Loucy (cell line): ENCODE measurements around the gene EP400.

Source experiments
- H2AFZ ChIP-seq: fragments of 200-600 bp; sonication (generic); 2 replicates; pipeline ENCODE4 v1.6.0; 2016; ENCODE audit warnings: antibody characterized with exemption, mild to moderate bottlenecking, low read length, moderate library complexity
- H3F3A ChIP-seq: fragments of 200-600 bp; 2 replicates; pipeline ENCODE4 v1.6.0; 2016; ENCODE audit warnings: antibody characterized with exemption, low read depth, mild to moderate bottlenecking
- H3K27me3 ChIP-seq: fragments of 200-600 bp; sonication (generic); 2 replicates; pipeline ENCODE4 v1.6.1; 2014; ENCODE audit warnings: low read length, mild to moderate bottlenecking; ENCODE audit not compliant: insufficient read depth, poor library complexity, severe bottlenecking
- H3K36me3 ChIP-seq: fragments of 200-600 bp; sonication (generic); 2 replicates; pipeline ENCODE4 v1.6.1; 2016; ENCODE audit warnings: low read length; ENCODE audit not compliant: insufficient read depth
- H3K4me1 ChIP-seq: fragments of 200-600 bp; sonication (generic); 2 replicates; pipeline ENCODE4 v1.5.1; 2014; ENCODE audit warnings: low read length, mild to moderate bottlenecking; ENCODE audit not compliant: insufficient read depth, poor library complexity, severe bottlenecking
- H3K4me2 ChIP-seq: fragments of 200-600 bp; sonication (generic); 2 replicates; pipeline ENCODE4 v1.6.0; 2014; ENCODE audit warnings: antibody characterized with exemption, low read length, low read depth, mild to moderate bottlenecking; ENCODE audit not compliant: poor library complexity, severe bottlenecking
- H3K4me3 ChIP-seq: fragments of 200-600 bp; sonication (generic); 2 replicates; pipeline ENCODE4 v1.5.1; 2014; ENCODE audit warnings: low read length, mild to moderate bottlenecking, mixed read lengths; ENCODE audit not compliant: poor library complexity, severe bottlenecking
- H3K79me2 ChIP-seq: fragments of 200-600 bp; sonication (generic); 2 replicates; pipeline ENCODE4 v1.6.1; 2014; ENCODE audit warnings: low read length; ENCODE audit not compliant: insufficient read depth
- H3K9ac ChIP-seq: fragments of 200-600 bp; sonication (generic); 2 replicates; pipeline ENCODE4 v1.6.0; 2014; ENCODE audit warnings: mild to moderate bottlenecking, low read depth, low read length, moderate library complexity; ENCODE audit not compliant: poor library complexity, severe bottlenecking
- H3K9me2 ChIP-seq: fragments of 200-600 bp; sonication (generic); replicated peaks from 2 replicates; pipeline ENCODE4 v1.6.1; 2016; ENCODE audit warnings: low read depth, low read length, mixed read lengths
- H3K9me3 ChIP-seq: fragments of 200-600 bp; sonication (generic); 2 replicates; pipeline ENCODE4 v1.6.1; 2014; ENCODE audit warnings: mild to moderate bottlenecking, antibody characterized with exemption, low read length, low read depth; ENCODE audit not compliant: insufficient read depth
- H4K20me1 ChIP-seq: fragments of 200-600 bp; sonication (generic); 2 replicates; pipeline ENCODE4 v1.6.0; 2014; ENCODE audit warnings: antibody characterized with exemption, low read length, mild to moderate bottlenecking; ENCODE audit not compliant: insufficient read depth, poor library complexity, severe bottlenecking
- EZH2phosphoT487 ChIP-seq: fragments of 200-600 bp; IDR thresholded peaks from 2 replicates; pipeline ENCODE4 v1.6.1; 2018; ENCODE audit warnings: antibody characterized with exemption, mild to moderate bottlenecking, moderate library complexity, borderline replicate concordance
- TF ChIP-seq, protein P1 (sequence below): fragments of 200-600 bp; sonication (generic); conservative IDR thresholded peaks from 2 replicates; pipeline ENCODE4 v1.5.1; 2014; ENCODE audit warnings: mild to moderate bottlenecking, antibody characterized with exemption, low read length

EP400 gene

DNA sequence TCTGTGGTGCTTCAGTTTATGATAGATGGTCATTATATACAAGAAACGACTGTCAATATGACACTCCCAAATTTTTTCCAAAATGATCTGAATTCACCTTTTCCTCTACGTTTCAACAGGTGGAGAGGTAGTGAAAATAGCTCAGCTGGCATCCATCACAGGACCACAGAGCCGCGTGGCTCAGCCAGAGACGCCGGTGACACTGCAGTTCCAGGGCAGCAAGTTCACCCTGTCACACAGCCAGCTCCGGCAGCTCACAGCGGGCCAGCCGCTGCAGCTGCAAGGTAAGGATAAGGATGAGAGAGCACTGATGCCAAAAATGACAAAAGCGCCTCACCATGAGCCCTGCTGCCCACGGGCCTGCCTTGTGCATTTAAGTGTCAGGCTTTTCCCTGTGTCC is 73.9 kb downstream of the EP400 start:
- H3K9me2 ChIP-seq, result no peaks in the 10 kb centered on the region
- peaks cover 92% of the 10 kb centered on the region for H3K36me3 ChIP-seq
- H3K4me1 ChIP-seq, result no peaks in the 10 kb centered on the region
- H3K4me3 ChIP-seq, result no peak overlapping the region
- no peak overlapping the region for H2AFZ ChIP-seq
- H3K79me2 ChIP-seq, result no peaks in the 10 kb centered on the region
- no peak overlapping the region for H3K4me2 ChIP-seq
- H3K27me3 ChIP-seq, result no peaks in the 10 kb centered on the region
- H4K20me1 ChIP-seq, result no peaks in the 10 kb centered on the region
- H3K9me3 ChIP-seq, result no peaks in the 10 kb centered on the region
- no peaks in the 10 kb centered on the region for H3F3A ChIP-seq
- H3K9ac ChIP-seq, result no peak overlapping the region
- TF ChIP-seq EZH2phosphoT487, result no peak
- TF ChIP-seq, protein P1, sequence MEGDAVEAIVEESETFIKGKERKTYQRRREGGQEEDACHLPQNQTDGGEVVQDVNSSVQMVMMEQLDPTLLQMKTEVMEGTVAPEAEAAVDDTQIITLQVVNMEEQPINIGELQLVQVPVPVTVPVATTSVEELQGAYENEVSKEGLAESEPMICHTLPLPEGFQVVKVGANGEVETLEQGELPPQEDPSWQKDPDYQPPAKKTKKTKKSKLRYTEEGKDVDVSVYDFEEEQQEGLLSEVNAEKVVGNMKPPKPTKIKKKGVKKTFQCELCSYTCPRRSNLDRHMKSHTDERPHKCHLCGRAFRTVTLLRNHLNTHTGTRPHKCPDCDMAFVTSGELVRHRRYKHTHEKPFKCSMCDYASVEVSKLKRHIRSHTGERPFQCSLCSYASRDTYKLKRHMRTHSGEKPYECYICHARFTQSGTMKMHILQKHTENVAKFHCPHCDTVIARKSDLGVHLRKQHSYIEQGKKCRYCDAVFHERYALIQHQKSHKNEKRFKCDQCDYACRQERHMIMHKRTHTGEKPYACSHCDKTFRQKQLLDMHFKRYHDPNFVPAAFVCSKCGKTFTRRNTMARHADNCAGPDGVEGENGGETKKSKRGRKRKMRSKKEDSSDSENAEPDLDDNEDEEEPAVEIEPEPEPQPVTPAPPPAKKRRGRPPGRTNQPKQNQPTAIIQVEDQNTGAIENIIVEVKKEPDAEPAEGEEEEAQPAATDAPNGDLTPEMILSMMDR, result no peak

DNA sequence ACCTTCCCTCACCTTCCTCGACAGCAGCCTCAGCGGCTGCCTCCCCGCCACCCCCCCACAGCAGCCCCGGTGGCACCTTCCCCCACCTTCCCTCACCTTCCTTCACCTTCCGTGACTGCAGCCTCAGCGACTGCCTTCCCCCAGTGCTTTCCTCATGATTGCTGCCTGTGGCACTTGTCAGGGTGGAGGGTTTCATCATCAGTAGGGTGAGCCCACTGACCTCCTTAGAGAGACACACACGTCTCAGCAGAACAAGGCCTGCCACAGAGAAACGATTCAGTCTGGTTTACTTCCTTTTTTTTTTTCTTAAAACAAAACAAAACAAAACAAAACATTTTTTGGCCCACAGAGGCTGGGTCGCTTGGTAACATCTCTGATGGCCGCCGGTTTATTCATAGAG is 75.0 kb downstream of the EP400 start:
- Histone ChIP-seq H3K9me3 (no peaks in the 10 kb centered on the region), H3K4me1 (no peaks in the 10 kb centered on the region), H3K9ac (no peak overlapping the region), H3K27me3 (no peaks in the 10 kb centered on the region), H3F3A (no peaks in the 10 kb centered on the region), H4K20me1 (no peaks in the 10 kb centered on the region), H3K4me3 (no peak overlapping the region), H2AFZ (no peak overlapping the region), H3K36me3 (peaks cover 92% of the 10 kb centered on the region; the same call in 1 of the 2 replicates), H3K9me2 (no peaks in the 10 kb centered on the region), H3K79me2 (no peaks in the 10 kb centered on the region), H3K4me2 (no peak overlapping the region)
- no peak for TF ChIP-seq EZH2phosphoT487
- TF ChIP-seq, protein P1, result no peak

DNA sequence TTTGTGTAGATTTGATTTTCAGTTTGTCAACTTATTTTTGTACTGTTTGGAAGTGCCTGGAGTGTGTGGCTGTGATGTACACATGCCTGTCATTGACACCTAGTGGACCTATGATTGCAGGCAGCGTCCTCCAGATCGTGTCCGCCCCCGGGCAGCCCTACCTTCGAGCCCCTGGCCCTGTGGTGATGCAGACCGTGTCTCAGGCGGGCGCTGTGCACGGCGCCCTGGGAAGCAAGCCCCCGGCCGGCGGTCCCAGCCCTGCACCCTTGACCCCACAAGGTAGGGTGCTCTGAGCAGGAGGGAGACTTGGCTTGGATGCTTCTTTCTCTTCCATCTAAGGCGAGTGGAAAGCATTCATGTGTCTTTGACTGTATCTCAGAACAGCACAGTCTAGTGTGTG is 75.8 kb downstream of the EP400 start:
- Histone ChIP-seq H3F3A (no peaks in the 10 kb centered on the region), H3K9me3 (no peaks in the 10 kb centered on the region), H3K4me1 (no peaks in the 10 kb centered on the region), H3K4me3 (no peak overlapping the region), H3K4me2 (no peak overlapping the region), H4K20me1 (no peaks in the 10 kb centered on the region), H3K9ac (no peak overlapping the region), H3K9me2 (no peaks in the 10 kb centered on the region), H3K36me3 (peaks cover 92% of the 10 kb centered on the region; the same call in 1 of the 2 replicates), H3K27me3 (no peaks in the 10 kb centered on the region), H2AFZ (no peak overlapping the region), H3K79me2 (no peaks in the 10 kb centered on the region)
- TF ChIP-seq, protein P1, result no peak
- no peak for TF ChIP-seq EZH2phosphoT487
